ENCODE measurements around the gene REEP1.

REEP1 gene

GRCh38 chr2:86237172-86237571, 100.3 kb downstream of the REEP1 start:
- TF ChIP-seq CTCF (IDR thresholded peaks at IDR 0.05; ENCODE audit: extremely low read depth, missing control alignments), result no peak
- DNase-seq (ENCODE audit: low spot score), result no peak

GRCh38 chr2:86235196-86235980, 102.0 kb downstream of the REEP1 start:
- TF ChIP-seq CTCF (IDR thresholded peaks at IDR 0.05; ENCODE audit: extremely low read depth, missing control alignments), result no peak
- DNase-seq (ENCODE audit: low spot score), result no peak

DNA sequence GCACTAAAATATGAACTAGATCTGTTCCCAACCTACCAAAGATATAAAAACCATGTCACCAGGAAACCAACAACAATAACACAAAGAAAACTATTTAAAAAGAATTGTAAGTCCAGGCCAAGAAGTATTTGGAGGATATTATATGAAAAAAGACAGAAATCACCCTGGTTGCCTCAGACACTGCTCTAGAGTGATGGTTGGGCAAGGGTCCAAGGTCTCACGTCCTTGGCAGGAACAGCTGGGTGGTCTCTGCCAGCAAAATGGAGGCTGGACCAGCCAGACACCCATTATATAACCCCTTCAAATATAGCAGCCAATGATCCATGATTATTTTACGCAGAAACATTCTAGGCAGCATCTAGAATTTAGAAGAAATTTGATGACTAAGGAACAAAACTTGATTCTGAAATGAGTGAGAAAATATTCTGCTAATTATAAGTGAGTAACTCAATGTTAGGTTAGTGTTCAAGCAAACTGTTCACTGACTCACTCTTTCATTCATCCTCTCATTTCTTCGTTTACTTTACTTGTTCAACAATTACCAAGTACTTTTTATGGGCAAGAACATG, 102.8 kb downstream of the REEP1 start:
- DNase-seq (ENCODE audit: low spot score), result no peak
- TF ChIP-seq CTCF (IDR thresholded peaks at IDR 0.05; ENCODE audit: extremely low read depth, missing control alignments), result no peak

GRCh38 chr2:86233436-86233835, 104.0 kb downstream of the REEP1 start:
- no peak for DNase-seq (ENCODE audit: low spot score)
- TF ChIP-seq CTCF (IDR thresholded peaks at IDR 0.05; ENCODE audit: extremely low read depth, missing control alignments), result no peak

GRCh38 chr2:86232910-86233309, 104.5 kb downstream of the REEP1 start:
- TF ChIP-seq CTCF (IDR thresholded peaks at IDR 0.05; ENCODE audit: extremely low read depth, missing control alignments), result no peak
- DNase-seq (ENCODE audit: low spot score), result no peak

DNA sequence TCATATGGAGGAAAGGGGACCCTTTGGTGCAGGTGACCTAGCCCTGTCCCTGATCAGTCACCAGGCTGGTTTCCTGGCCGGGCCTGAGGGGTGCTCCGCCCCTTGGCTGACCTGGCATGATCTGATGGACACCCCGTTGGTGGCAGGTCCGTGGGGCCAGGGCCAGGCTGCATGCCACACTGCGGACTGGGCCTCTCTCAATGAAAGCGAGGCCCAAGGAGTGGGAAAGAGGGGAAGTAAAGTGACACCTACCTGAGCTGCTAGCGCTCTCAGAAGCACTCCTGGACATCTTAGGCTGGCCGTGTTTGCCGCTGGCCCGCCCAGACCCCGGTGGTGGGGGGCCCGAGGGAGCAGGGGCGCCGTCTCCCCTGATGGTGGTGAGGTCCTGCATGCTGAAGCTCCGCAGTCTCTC, 105.0 kb downstream of the REEP1 start:
- DNase-seq (ENCODE audit: low spot score), result no peak
- no peak for TF ChIP-seq CTCF (IDR thresholded peaks at IDR 0.05; ENCODE audit: extremely low read depth, missing control alignments)

- TF ChIP-seq CTCF (IDR thresholded peaks at IDR 0.05; ENCODE audit: extremely low read depth, missing control alignments), result no peak
- DNase-seq (ENCODE audit: low spot score), result no peak
These were observed 105.6 kb downstream of the REEP1 start for GRCh38 chr2:86231680-86232372.
